B cell (primary cell): Measurements from ENCODE around the gene HSPH1. TPM values are rescaled to one million over a fixed set of nuclear protein-coding genes. Genes with fewer than 3 reads are reported as not detected.
A peak's percentile ranks its signal among the peaks of the same experiment; 100 is the strongest.

Source experiments
- ATAC-seq: fragments of 200-7000 bp; cut with Tn5 transposase; one replicate; pipeline ENCODE4 v1.10.0; 2021; ENCODE audit warnings: low read depth, mild to moderate bottlenecking, moderate number of reproducible peaks, moderate library complexity
- CTCF ChIA-PET: fragments of 350-600 bp; sonication (Branson Sonifier 250); formaldehyde crosslinking; loops from one replicate; lab custom pipeline; 2021; ENCODE audit warnings: antibody characterized with exemption, inconsistent platforms; lab: Charles Lee
- POLR2A ChIA-PET: fragments of 350-600 bp; sonication (Branson Sonifier 250); formaldehyde crosslinking; loops from one replicate; lab custom pipeline; 2021; ENCODE audit warnings: antibody characterized with exemption; lab: Charles Lee
- DNase-seq: peaks from one replicate; pipeline ENCODE4 v3.0.0; 2013
- H2AFZ ChIP-seq: 2 replicates; pipeline ENCODE4 v1.6.1; 2012; ENCODE audit warnings: mild to moderate bottlenecking, low read depth, low read length; ENCODE audit not compliant: insufficient read depth, poor library complexity, severe bottlenecking
- H3K27ac ChIP-seq, 2 donors: 1 replicate in 1 of 2; 2 replicates in 1 of 2; pipeline ENCODE4 v1.5.1; 2012 to 2013; ENCODE audit warnings: low read length in 2 of 2, mild to moderate bottlenecking in 2 of 2, moderate library complexity in 1 of 2
- H3K27me3 ChIP-seq, 4 experiments: fragments of 200-600 bp in 1 of 4; sonication (generic) in 1 of 4; replicated peaks in 1 of 4; 1 replicate in 2 of 4; 2 replicates in 2 of 4; pipeline versions ENCODE4 v1.6.1 to v1.7.0; 2013 to 2016; ENCODE audit warnings: low read length in 3 of 4, mild to moderate bottlenecking in 2 of 4, mixed read lengths in 1 of 4, moderate library complexity in 1 of 4; ENCODE audit not compliant: insufficient read depth in 4 of 4, control insufficient read depth in 3 of 4; ENCODE audit errors: control extremely low read depth in 1 of 4
- H3K36me3 ChIP-seq, 2 experiments: replicated peaks in 1 of 2; 1 replicate in 1 of 2; 2 replicates in 1 of 2; pipeline versions ENCODE4 v1.6.1 to v1.7.1; 2013; ENCODE audit warnings: low read length in 1 of 2; ENCODE audit not compliant: insufficient read depth in 2 of 2, control insufficient read depth in 1 of 2; ENCODE audit errors: control extremely low read depth in 1 of 2, extremely low read depth in 1 of 2
- H3K4me1 ChIP-seq, 2 donors: fragments of 200-600 bp in 1 of 2; sonication (generic) in 1 of 2; 1 replicate in 1 of 2; 2 replicates in 1 of 2; pipeline versions ENCODE4 v1.5.1 to v1.6.1; 2013 to 2017; ENCODE audit warnings: low read length in 2 of 2; ENCODE audit not compliant: control insufficient read depth in 2 of 2, insufficient read depth in 2 of 2
- H3K4me2 ChIP-seq: replicated peaks from 2 replicates; pipeline ENCODE3; 2012; ENCODE audit warnings: mild to moderate bottlenecking, low read depth, low read length; ENCODE audit not compliant: poor library complexity, severe bottlenecking
- H3K4me3 ChIP-seq, 5 experiments: fragments of 200-600 bp in 1 of 5; sonication (generic) in 1 of 5; 1 replicate in 3 of 5; 2 replicates in 2 of 5; pipeline versions ENCODE4 v1.5.1 to v1.7.0; 2011 to 2016; ENCODE audit warnings: low read length in 4 of 5, mild to moderate bottlenecking in 4 of 5, low read depth in 2 of 5, control low read depth in 1 of 5, moderate library complexity in 1 of 5; ENCODE audit not compliant: insufficient read depth in 1 of 5; ENCODE audit errors: control extremely low read depth in 1 of 5, extremely low read depth in 1 of 5
- H3K79me2 ChIP-seq: fragments of 200-600 bp; sonication (generic); one replicate; pipeline ENCODE4 v1.6.0; 2016; ENCODE audit warnings: low read length; ENCODE audit not compliant: control insufficient read depth, insufficient read depth
- H3K9ac ChIP-seq: fragments of 200-600 bp; sonication (generic); 2 replicates; pipeline ENCODE4 v1.6.1; 2017; ENCODE audit warnings: mild to moderate bottlenecking, low read length, moderate library complexity
- H3K9me3 ChIP-seq, 3 donors: one replicate each; pipeline versions ENCODE4 v1.6.1 to v1.7.1; 2013; ENCODE audit warnings: low read length in 2 of 3; ENCODE audit not compliant: control insufficient read depth in 2 of 3, insufficient read depth in 1 of 3; ENCODE audit errors: control extremely low read depth in 1 of 3
- H4K20me1 ChIP-seq: 2 replicates; pipeline ENCODE4 v1.6.0; 2012; ENCODE audit warnings: mild to moderate bottlenecking, low read length; ENCODE audit not compliant: insufficient read depth, control insufficient read depth, poor library complexity, severe bottlenecking
- H3K27ac Mint-ChIP-seq: one replicate; pipeline ENCODE4 v1.8.0; 2021; ENCODE audit warnings: mixed read lengths
- H3K27me3 Mint-ChIP-seq: one replicate; pipeline ENCODE4 v1.8.0; 2021; ENCODE audit warnings: mixed read lengths
- H3K4me1 Mint-ChIP-seq: one replicate; pipeline ENCODE4 v1.8.0; 2021; ENCODE audit warnings: mixed read lengths
- H3K4me3 Mint-ChIP-seq: one replicate; pipeline ENCODE4 v1.8.0; 2021; ENCODE audit warnings: mixed read lengths
- H3K9me3 Mint-ChIP-seq: one replicate; pipeline ENCODE4 v1.8.0; 2022; ENCODE audit warnings: mixed read lengths; ENCODE audit not compliant: insufficient read depth
- CTCF ChIP-seq: fragments of 200-600 bp; IDR thresholded peaks from one replicate; pipeline ENCODE4 v1.8.0; 2022; ENCODE audit warnings: antibody characterized with exemption, mild to moderate bottlenecking
- EZH2 ChIP-seq: IDR thresholded peaks from 2 replicates; pipeline ENCODE4 v1.6.1; 2012; ENCODE audit warnings: borderline replicate concordance, low read depth, mild to moderate bottlenecking, moderate library complexity, low read length; ENCODE audit not compliant: insufficient read depth, poor library complexity, severe bottlenecking
- WGBS: methylation state at CpG from one replicate; pipeline ENCODE4 v1.1.5; 2013; ENCODE audit warnings: missing lambda C conversion rate; ENCODE audit not compliant: insufficient coverage; 5-methylcytosine and 5-hydroxymethylcytosine counted together
- intact Hi-C: fragments of 100-400 bp; cut with micrococcal nuclease; formaldehyde crosslinking; loops from one replicate; pipeline ENCODE4 v1.10.0; 2022
- polyA plus RNA-seq: library from polyadenylated mRNA; depleted of rRNA; stranded (reverse); fragments of >200 nt; gene quantifications from 2 replicates; pipeline ENCODE4 v1.2.3, GENCODE V29; 2012
- total RNA-seq, 2 donors: library from RNA; stranded (reverse); fragments of 120-200 nt in 1 of 2; gene quantifications; 1 replicate in 1 of 2; 2 replicates in 1 of 2; pipeline versions ENCODE4 v1.2.3 to v1.2.4, GENCODE V29; 2013 to 2022

HSPH1 gene
- total and polyA plus RNA-seq, 2 donors (not counting 1 experiment from before 2014, with no cell fraction given) = 15.4 to 56.4 TPM

DNA sequence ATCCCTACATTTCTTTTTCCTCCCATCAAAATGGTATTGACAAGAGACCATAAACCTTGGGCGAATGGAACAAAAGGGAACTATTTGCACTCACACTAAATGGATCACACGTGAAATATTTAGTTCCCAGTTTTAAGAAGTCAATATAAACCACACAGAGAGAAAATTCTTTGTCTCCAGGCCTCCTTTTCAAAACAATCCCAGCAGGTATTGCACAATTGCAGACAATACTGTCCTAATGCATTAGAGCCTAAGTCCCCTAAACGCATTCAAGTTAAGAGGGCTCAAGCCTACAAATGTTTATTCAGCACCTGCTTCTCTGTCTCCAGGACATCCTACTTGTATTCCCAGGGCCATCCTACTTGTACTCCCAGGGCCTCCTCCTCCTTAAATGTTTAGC is 36.8 kb upstream of the HSPH1 start:
- Histone ChIP-seq H3K9me3 (no peaks in the 10 kb centered on the region), H3K9ac (no peak overlapping the region), H3K4me2 (no peak overlapping the region), H3K79me2 (no peaks in the 10 kb centered on the region), H3K4me1 (peaks cover 8 to 18% of the 10 kb centered on the region in 2 donors), H3K36me3 (no peaks in the 10 kb centered on the region), H3K4me3 (no peak overlapping the region), H3K27me3 (no peaks in the 10 kb centered on the region), H2AFZ (no peak overlapping the region), H3K27ac (no peak overlapping the region), H4K20me1 (no peaks in the 10 kb centered on the region)
- ChIA-PET CTCF (interaction anchor here (2.6 kb wide), 1 partner anchor 36 kb away, joined by 14 read pairs; the partner anchor contains the start of gene HSPH1), POLR2A (no interaction called here)
- Mint-ChIP-seq H3K27me3 (no peaks in the 10 kb centered on the region), H3K4me1 (peaks cover 18% of the 10 kb centered on the region), H3K4me3 (peak overlapping the region; percentile 43), H3K9me3 (no peaks in the 10 kb centered on the region), H3K27ac (no peak overlapping the region)
- whole genome bisulfite sequencing = 94% methylated on average over 2 of the region's 3 CpGs
- TF ChIP-seq CTCF (no peak), EZH2 (no peak)
- DNase-seq (no peak), ATAC-seq (no peak)
- intact Hi-C loops = no loop called here

DNA sequence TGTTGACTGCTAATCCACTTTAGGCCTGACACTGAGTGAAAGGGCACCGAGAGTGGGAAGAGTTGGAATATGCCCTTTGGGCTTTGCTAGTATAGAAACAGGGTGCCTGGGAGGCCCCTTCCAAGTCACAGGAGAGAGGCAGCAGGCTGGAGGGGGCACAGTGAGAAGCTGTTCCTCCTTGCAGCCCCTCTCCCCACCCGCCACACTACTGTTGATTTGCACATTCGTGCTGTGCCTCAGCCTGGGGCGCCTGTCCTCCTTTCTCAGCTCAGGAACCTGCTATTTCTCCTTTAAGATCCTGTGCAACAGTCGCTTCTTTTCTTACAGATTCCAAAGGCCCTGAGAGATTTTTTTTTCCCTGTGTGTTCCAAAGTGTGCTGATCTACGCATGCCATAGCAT is 35.3 kb upstream of the HSPH1 start:
- ChIA-PET POLR2A (no interaction called here), CTCF (interaction anchor here (1.0 kb wide), 1 partner anchor 212 kb away, joined by 3 read pairs; no protein-coding TSS in a partner anchor)
- 96% methylated on average over 5 of the region's 6 CpGs for WGBS

More for the DNA sequence above, 35.3 kb upstream of the HSPH1 start:
- Histone ChIP-seq H3K27me3 (no peaks in the 10 kb centered on the region), H3K4me2 (no peak overlapping the region), H3K9me3 (no peaks in the 10 kb centered on the region), H3K9ac (no peak overlapping the region), H3K27ac (no peak overlapping the region), H3K79me2 (no peaks in the 10 kb centered on the region), H3K4me1 (peaks cover 8 to 18% of the 10 kb centered on the region in 2 donors), H3K36me3 (no peaks in the 10 kb centered on the region), H3K4me3 (no peak overlapping the region), H2AFZ (no peak overlapping the region), H4K20me1 (no peaks in the 10 kb centered on the region)
- intact Hi-C loops = no loop called here
- no peak overlapping the region for H3K27ac Mint-ChIP-seq
- no peak overlapping the region for H3K4me3 Mint-ChIP-seq
- H3K27me3 Mint-ChIP-seq = no peaks in the 10 kb centered on the region
- no peak for TF ChIP-seq CTCF
- no peak for TF ChIP-seq EZH2
- peaks cover 14% of the 10 kb centered on the region for H3K4me1 Mint-ChIP-seq
- no peak for DNase-seq
- no peaks in the 10 kb centered on the region for H3K9me3 Mint-ChIP-seq
- no peak for ATAC-seq
